Stimulated activated CD8-positive, alpha-beta memory T cell treated with anti-CD3 and anti-CD28 coated beads, Interleukin-4, amount 100 ng/mL, for 1 hour (primary cell): ENCODE results near the gene YES1.
"Not testable (repeated sequence)": the region's sequence is repeated elsewhere in the genome, so short reads cannot be mapped to it uniquely, and the experiment has no call there.

Experiments used
- DNase-seq, 2 donors: peaks; one replicate each; pipeline ENCODE4 v3.0.0-alpha.2; 2020; ENCODE audit warnings: low read depth in 2 of 2, low spot score in 1 of 2

Gene YES1

DNA sequence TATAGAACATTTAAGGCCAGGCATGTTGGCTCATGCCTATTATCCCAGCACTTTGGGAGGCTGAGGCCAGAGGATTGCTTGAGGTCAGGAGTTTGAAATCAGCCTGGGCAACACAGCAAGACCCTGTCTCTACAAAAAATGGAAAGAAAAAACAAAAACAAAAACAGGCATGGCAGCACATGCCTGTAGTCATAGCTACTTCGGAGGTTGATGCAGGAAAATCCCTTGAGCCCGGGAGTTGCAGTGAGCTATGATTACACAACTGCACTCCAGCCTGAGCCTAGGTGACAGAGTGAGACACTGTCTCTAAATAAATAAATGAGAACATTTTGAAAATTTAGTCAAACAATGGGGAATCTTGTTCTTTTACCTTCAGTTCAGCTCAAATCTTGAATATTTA is 12.1 kb upstream of the YES1 start:
- DNase-seq: no peak

DNA sequence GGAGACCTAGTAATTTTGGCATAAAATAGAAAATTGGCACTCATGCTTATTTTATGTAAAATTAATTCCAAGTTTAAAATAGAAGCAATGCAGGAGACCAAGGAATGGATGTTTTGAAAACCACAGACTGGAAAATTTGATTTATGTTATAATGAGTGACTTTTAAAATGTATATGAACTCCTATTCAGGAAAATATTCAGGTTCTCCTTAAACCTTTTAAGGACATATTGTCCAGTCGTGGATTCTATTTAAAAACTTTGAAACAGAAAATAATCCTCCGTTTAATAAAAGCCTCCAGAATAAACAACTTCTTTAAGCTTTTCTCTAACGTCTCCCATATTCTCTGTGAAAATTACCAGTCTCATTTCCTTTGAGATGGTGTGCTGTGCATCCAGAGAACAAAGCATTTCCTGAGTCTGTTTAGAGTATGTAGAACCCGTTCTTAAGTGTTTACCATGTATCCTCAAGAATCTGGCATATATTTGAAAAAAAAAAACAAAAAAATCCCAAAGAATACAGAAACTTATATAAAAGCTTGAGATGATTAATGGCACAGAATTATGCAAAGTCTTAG is 8.6 kb upstream of the YES1 start:
- DNase-seq: no peak

DNA sequence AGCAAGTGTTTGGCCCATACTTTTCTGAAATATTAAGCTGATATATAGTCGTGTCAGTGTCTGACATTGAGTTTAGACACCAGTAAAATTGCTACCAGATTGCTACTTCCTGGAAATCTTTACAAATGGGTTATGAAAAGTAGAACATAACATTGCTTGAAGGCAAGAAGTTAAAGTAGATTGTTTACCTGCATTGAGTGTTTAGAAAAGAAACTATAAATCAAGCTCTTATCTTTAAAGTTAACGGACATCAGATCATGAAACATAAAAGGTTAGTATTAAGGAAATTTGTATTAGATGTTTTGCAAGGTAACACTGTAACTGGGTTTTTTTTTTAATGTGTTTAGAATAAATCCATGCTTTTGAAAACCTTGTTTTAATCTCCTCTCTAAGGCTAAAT is 4.8 kb upstream of the YES1 start:
- no peak for DNase-seq

DNA sequence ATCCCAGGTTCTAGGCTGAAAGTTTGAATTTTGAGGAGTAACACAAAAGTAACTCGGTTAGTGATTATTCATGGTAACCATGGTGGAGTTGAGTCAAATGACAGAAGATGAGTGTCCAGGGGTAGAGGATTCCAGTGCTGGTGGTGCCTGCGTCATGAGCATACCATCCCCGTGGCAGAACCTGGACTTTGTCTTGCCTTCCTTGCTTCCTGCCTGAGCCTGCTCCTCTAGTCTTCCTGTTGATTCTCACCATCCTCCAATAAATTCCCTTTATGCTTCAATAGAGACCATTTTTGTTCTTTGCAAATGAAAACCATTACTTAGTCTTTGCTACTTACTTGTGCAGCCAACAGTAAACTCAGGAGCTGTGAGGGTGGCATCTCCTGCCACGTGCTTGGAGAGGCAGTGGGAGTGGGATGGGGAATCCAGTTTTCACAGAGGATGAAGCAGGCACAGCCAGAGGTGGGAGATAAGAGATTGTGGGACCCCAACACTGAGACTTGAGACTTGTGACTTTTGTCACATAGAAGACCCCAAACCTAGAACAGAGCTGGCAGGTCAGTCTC is 4.1 kb upstream of the YES1 start:
- no peak for DNase-seq

DNA sequence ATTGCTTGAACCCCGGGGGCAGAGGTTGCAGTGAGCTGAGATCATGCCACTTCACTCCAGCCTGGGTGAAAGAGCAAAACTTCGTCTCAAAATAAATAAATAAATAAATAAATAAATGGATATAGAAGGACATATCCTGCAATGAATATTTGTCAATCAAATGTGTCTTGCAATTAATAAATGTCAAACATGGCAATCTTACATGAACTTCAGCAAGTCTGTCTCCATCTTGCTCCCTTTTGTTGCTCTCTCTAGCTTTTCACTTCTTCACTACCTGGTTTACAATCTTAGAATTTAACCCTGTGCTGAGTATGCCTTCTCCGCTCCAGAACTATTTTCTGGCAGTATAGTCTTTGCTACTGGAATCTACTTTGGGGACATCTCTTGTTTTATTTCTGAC is 3.3 kb upstream of the YES1 start:
- no peak for DNase-seq

DNA sequence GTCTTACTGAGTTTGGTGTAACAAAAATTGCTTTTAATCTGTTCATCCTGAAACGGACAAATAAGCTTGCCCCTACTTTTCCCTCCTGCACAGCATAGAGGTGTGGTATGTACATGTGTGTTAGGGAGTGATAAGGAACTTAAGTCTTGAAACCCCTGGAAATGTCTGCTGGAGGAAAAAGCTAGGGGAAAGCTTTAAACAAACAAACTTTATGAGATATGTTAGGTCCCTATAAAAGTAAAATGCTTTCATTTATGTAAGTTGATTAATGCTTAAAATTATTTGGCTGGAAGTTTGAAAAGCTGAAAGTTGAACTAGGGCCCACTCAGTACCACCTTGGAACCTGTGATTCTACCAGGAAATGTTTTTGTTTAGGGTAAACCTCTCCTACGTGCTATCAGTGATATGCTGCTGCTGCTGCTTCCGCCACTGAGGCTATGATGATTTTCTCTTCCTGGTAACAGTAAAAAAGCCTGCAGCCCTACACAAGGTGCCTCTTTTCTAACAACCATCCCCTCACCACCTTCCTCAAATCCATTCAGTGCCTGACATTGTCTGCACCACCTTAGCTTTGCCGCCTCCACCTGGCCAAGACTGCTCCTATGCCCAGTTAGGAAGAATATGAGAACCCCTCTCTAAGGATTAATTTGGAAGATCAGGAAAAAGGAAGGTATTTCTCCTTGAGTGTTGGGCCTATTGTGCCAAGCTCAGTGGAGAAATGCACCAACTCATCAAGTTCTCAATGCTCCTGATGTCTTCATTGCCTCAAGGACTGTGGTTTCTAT is 2.5 kb upstream of the YES1 start:
- no peak for DNase-seq

DNA sequence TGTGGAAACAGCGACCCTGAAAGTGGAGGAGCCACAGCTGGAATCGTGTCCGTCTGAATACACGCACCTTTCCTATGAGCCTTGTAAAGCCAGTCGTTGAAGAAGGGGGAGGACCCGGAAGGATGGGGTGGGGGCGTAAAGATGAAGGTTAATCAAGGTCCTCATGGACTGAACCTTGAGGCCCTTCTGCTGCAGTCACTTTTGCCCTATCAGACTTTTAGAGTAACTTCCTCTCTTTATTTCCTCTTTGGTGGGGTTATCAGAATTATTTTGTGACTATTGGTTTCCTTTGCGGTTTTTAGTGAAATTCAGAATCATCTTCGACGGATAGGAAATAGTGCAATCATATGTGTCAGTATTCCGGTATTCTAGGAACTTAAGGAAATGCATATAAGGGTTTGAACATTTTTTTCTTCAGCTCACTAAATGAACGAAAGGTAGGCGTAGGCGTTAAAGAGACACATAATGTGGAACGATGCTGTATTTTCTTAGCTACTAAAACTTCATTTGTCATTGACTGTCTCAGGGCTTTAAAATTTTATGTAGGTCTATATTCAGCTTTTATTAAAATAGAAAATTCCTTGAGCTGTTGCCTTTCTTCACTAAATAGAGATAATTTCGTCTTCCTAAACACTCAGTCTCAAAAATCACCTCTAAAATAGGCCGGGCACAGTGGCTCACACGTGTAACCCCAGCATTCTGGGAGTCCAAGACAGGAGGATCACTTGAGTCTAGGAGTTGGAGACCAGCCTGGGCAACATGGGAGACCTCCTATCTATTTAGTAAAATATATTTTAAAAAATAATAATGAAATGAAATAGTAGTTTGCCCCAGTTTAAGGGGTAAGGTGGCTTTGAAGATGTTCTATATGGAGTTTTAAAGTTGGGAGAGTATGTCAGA is 1.4 kb upstream of the YES1 start:
- peak; percentile 17 to 34 for DNase-seq

DNA sequence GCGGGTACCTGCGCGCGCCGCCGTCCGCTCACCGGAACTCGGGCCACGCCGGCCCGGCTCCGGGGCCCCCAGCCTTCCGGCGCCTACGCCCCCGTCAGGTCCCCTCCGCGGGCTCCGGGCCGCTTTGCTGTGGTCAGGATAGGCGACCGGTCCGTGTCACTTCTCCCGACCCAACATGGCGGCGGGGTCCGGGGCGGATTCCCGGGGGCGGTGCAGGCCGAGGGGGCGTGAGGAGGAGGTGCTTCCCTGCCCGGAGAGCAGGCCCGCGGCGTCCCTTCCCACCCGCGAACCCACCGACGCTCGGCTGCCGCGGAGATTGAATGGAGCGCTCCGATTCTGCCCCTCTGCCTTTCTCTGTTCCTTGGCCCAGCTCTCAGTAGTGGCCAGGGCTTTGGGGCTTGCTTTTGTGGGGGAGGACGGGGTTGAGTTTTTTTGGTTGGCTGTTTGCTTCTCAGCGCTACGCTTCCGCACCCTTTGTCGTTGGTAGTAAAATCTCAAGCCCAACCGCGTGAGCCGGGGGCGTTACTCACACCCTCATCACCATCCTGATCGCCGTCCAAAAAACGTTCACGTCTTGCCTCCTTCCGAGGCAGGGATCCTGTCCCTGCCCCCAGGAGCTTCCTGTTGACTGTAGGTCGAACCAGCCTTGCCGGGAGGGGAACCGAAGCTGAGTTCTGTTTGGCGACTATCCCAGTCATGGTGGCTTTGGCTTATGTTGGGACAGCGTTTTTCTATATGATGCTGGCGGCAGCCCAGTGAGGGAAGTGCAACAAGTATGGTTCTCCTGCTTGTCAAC is 532 bp upstream of the YES1 start:
- peak; percentile 50 to 66 for DNase-seq

DNA sequence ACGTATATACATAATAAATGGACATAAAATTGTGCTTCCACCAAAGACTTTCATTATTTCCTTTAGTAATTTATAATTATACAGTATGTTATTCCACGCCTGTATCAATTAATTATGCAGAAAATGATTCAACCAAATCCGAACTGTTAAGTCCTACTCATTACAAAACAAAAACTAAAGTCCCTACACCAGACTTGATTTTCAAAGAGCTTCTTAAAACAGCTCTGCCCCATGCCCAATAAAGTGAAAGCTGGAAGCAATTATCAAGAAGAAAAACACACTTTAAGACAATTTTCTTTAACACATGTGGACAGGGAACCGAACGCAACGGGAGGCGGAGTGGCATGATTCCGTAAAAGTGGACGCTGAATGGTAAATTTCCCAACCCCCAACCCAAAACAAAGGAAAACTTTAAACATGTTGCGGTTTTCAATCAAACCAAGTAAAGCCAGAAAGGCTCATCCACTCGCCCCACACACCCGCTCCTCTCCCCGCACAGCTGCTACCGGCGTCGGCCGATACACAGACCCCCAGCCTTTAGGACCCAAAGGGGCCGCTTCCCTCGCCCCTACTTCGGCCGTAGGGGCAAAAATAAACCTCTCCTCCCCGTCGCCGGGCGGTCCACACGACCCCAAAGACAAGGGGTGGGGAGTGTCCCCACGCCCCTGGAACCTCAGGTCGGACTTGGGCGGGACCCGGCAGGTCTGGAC is 705 bp downstream of the YES1 start:
- DNase-seq: no peak

DNA sequence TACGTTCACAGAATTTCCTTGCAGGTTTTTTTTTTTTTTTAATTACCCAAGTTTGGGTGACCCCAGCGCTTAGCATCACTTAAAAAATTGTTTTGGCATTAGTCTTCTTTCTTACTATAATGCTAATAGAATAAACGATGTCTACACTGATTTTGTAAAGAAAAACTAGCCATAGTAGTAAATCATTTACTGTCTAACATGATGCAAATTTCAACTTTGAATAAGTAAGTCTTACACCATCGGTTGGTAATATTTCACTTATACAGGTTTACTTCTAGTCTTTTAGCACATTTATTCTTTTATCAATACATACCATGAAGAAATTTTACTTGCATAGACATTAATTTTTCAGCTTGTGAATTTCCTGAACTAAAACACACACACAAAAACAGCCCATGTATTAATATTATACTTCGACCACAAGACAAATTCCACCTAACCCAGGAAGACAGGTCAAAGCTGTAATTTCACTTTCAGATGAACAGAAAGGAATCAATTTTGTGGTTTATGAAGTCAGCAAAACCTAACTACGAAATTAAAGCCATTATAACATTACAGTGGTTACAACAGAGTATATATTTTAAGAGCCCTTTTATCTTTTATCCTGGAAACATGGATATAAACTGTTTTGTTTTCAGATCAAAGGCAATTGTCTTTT is 1.9 kb downstream of the YES1 start:
- DNase-seq: no peak

DNA sequence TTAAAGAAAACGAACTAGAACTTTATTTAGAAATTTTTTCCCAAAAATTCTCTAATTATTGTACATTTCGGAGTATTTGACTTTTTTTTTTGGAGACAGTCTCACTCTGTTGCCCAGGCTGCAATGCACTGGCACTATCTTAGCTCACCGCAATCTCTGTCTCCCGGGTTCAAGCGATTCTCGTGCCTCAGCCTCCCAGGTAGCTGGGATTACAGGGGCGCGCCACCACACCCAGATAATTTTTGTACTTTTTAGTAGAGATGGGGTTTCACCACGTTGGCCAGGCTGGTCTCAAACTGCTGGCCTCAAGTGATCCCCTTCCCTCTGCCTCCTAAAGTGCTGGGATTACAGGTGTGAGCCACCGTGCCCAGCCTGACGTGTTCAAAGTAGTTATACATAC is 2.8 kb downstream of the YES1 start:
- not testable (repeated sequence) for DNase-seq

DNA sequence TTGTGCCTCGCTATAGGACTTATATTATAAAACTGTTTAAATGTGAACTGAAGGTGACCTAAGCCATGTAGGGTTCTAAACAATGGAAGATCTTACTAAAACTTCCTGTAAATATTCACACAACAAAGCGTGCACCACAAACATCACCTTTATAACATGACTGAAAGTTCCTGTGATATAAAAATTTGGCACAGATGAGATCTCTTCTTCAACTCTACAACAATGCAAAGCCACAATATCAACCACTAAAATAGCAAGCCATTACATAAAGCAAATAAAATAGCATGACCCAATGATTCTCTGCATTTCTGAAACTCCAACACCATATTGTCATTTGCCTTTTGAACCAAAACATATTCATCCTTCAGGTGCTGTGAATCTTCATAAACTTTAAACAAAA is 3.5 kb downstream of the YES1 start:
- no peak for DNase-seq

DNA sequence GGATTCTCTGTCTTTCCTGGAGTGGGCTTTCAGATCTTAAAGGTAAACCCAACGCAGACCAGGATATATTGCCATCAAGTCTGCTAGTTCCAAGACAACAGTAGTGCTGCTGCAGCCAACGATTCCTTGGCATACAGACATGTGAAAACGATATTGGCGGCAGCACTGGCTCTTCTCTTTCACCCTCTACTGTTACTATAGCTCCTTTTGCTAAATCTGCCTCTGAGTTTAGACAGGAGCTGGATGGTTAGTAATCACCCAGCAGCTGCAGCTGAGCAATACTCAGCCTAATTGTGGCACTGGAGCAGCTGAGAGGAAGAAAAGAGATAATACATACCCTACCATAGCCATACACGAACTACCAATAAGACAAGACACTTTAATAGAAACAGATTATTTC is 4.0 kb downstream of the YES1 start:
- no peak for DNase-seq

DNA sequence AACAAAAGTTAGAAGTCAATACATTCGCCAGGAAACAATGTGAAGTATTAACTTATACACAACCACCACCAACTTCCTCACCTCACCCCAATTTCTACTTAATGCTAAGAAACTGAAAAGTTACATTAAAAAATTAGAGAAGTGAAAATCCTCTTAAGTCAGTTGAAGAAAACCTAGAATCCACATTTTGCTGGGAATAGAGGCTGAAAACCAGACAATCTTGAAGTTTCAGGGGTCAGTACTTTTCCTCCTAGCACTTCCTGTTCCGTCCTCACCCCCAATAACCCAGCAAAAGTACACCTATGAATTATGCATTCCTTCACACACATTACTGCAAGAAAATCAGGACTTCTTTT is 6.3 kb downstream of the YES1 start:
- DNase-seq: no peak

DNA sequence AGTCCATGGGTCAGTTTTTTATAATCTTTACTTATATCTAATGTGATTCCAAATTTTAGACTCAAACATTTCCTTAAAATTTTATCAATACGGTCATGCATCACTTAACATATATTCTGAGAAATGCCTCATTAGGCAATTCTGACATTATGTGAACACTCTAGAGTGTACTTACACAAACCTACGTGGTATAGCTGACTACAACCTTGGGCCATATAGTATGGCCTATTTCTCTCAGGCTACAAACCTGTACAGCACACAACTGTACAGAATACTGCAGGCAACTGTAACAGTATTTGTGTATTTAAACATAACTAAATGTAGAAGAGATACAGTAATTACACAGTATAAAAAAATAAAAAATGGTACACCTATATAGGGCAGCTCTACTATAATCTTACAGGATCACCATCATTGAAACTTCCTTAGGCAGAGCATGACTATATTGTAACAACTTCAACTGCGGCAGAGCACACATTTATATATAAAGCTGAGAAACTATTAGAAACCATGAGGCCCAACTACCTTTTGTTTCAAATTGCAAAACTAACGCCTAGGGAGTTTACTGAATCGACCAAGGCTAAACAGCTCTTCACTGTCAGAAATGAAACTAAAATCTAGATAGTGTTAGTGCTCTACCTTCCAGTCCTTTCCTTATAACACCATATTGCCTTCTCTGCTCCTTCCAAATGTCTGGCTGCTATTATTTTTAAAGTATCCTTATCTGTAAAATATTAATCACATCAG is 6.9 kb downstream of the YES1 start:
- no peak for DNase-seq

DNA sequence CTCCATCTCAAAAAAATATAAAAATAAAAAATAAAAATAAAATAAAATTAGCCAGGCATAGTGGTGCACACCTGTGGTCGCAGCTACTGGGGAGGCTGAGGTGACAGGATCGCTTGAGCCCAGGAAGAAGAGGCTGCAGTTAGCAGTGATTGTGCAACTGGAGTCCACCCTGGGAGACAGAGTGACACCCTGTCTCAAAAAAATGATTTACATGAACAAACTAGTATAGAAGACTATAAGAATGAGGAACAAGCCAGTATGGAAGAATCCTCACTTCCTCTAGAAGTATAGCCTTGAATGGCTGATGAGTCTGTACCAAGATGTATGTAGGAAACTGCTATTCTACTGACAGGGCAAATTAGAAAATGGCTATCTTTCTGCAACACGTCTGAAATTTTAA is 10.9 kb downstream of the YES1 start:
- no peak for DNase-seq

DNA sequence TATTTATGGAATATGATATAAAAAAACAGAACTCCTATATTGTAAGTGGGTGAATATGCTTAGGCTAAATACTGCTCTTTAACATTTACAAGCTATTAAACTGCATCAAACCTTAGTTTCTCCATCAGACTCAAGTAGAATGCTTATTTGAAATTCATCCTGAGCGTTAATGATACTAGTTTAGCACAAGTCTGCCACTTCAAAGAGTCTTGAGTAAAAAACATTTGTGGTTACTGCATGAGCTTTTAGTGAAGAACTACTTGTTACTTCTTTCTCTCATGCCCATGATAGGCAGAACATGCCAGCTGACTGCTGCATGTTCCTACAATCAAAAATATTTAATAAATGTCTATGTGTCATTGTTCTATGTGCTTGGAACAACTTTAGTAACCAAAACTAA is 12.1 kb downstream of the YES1 start:
- DNase-seq: no peak

DNA sequence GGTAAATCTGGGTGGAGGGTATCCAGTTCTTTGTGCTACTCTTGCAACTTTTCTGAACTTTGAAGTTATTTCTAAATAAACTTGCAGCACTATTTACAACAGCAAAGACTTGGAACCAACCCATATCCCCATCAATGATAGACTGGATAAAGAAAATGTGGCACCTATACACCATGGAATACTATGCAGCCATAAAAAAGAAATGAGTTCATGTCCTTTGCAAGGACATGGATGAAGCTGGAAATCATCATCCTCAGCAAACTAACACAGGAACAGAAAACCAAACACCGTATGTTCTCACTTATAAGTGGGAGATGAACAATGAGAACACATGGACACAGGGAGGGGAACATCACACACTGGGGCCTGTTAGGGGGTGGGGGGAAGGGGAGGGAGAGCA is 16.7 kb downstream of the YES1 start:
- not testable (repeated sequence) for DNase-seq

DNA sequence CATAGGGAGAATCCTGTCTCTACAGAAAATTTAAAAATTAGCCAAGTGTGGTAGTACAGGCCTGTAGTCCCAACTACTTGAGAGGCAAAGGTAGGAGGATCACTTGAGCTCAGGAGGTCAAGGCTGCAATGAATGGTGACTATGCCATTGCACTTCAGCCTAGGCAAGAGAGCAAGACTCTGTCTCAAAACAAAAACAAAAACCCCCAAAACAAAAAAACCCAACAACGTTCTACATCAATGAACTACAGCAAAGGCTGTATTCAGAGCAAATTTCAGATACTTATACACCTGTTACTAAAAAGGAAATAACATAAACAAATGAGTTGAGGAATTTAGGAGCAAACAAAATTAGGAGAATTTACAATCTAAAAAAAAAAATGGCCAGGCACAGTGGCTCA is 22.6 kb downstream of the YES1 start:
- no peak for DNase-seq
